Measurements from ENCODE around the gene NRG3.

NRG3 gene

GRCh38 chr10:82609845-82610244 is 734.9 kb downstream of the NRG3 start:
- no peak overlapping the region for H3K4me3 ChIP-seq (ENCODE audit: low read length)
- H3K36me3 ChIP-seq (ENCODE audit: insufficient read depth, low read length), result no peaks in the 10 kb centered on the region
- H3K4me1 ChIP-seq (ENCODE audit: control insufficient read depth, insufficient read depth, low read length), result no peaks in the 10 kb centered on the region
- H3K9ac ChIP-seq (ENCODE audit: low read depth, low read length), result no peak overlapping the region
- H3K9me3 ChIP-seq (replicated peaks; ENCODE audit: low read length), result peaks cover 1% of the 10 kb centered on the region
- H3K27me3 ChIP-seq (ENCODE audit: control insufficient read depth, insufficient read depth, low read length), result no peaks in the 10 kb centered on the region
- H3K4me2 ChIP-seq (ENCODE audit: low read length), result no peak overlapping the region

GRCh38 chr10:82618007-82618406 is 743.0 kb downstream of the NRG3 start:
- H3K36me3 ChIP-seq (ENCODE audit: insufficient read depth, low read length), result no peaks in the 10 kb centered on the region
- H3K9ac ChIP-seq (ENCODE audit: low read depth, low read length), result no peak overlapping the region
- no peak overlapping the region for H3K4me3 ChIP-seq (ENCODE audit: low read length)
- H3K9me3 ChIP-seq (replicated peaks; ENCODE audit: low read length), result peaks cover 3% of the 10 kb centered on the region
- H3K4me2 ChIP-seq (ENCODE audit: low read length), result no peak overlapping the region
- no peaks in the 10 kb centered on the region for H3K27me3 ChIP-seq (ENCODE audit: control insufficient read depth, insufficient read depth, low read length)
- H3K4me1 ChIP-seq (ENCODE audit: control insufficient read depth, insufficient read depth, low read length), result no peaks in the 10 kb centered on the region

- Histone ChIP-seq H3K36me3 (ENCODE audit: insufficient read depth, low read length) (no peaks in the 10 kb centered on the region), H3K4me3 (ENCODE audit: low read length) (no peak overlapping the region), H3K27me3 (ENCODE audit: control insufficient read depth, insufficient read depth, low read length) (no peaks in the 10 kb centered on the region), H3K4me1 (ENCODE audit: control insufficient read depth, insufficient read depth, low read length) (no peaks in the 10 kb centered on the region), H3K9me3 (replicated peaks; ENCODE audit: low read length) (no peaks in the 10 kb centered on the region), H3K9ac (ENCODE audit: low read depth, low read length) (no peak overlapping the region), H3K4me2 (ENCODE audit: low read length) (no peak overlapping the region)
Measured at GRCh38 chr10:82621680-82622079, 746.7 kb downstream of the NRG3 start.

GRCh38 chr10:82622479-82622878 is 747.5 kb downstream of the NRG3 start:
- no peaks in the 10 kb centered on the region for H3K27me3 ChIP-seq (ENCODE audit: control insufficient read depth, insufficient read depth, low read length)
- no peaks in the 10 kb centered on the region for H3K36me3 ChIP-seq (ENCODE audit: insufficient read depth, low read length)
- H3K9me3 ChIP-seq (replicated peaks; ENCODE audit: low read length), result no peaks in the 10 kb centered on the region
- no peak overlapping the region for H3K4me3 ChIP-seq (ENCODE audit: low read length)
- H3K9ac ChIP-seq (ENCODE audit: low read depth, low read length), result no peak overlapping the region
- H3K4me2 ChIP-seq (ENCODE audit: low read length), result no peak overlapping the region
- H3K4me1 ChIP-seq (ENCODE audit: control insufficient read depth, insufficient read depth, low read length), result no peaks in the 10 kb centered on the region

GRCh38 chr10:82625512-82626189 is 750.7 kb downstream of the NRG3 start:
- Histone ChIP-seq H3K9ac (ENCODE audit: low read depth, low read length) (no peak overlapping the region), H3K36me3 (ENCODE audit: insufficient read depth, low read length) (no peaks in the 10 kb centered on the region), H3K4me2 (ENCODE audit: low read length) (no peak overlapping the region), H3K4me3 (ENCODE audit: low read length) (no peak overlapping the region), H3K4me1 (ENCODE audit: control insufficient read depth, insufficient read depth, low read length) (no peaks in the 10 kb centered on the region), H3K27me3 (ENCODE audit: control insufficient read depth, insufficient read depth, low read length) (no peaks in the 10 kb centered on the region), H3K9me3 (replicated peaks; ENCODE audit: low read length) (peaks cover 4% of the 10 kb centered on the region)

GRCh38 chr10:82628373-82628772 is 753.4 kb downstream of the NRG3 start:
- H3K9ac ChIP-seq (ENCODE audit: low read depth, low read length), result no peak overlapping the region
- H3K27me3 ChIP-seq (ENCODE audit: control insufficient read depth, insufficient read depth, low read length), result no peaks in the 10 kb centered on the region
- no peak overlapping the region for H3K4me3 ChIP-seq (ENCODE audit: low read length)
- no peaks in the 10 kb centered on the region for H3K36me3 ChIP-seq (ENCODE audit: insufficient read depth, low read length)
- no peaks in the 10 kb centered on the region for H3K4me1 ChIP-seq (ENCODE audit: control insufficient read depth, insufficient read depth, low read length)
- no peak overlapping the region for H3K4me2 ChIP-seq (ENCODE audit: low read length)
- peaks cover 4% of the 10 kb centered on the region for H3K9me3 ChIP-seq (replicated peaks; ENCODE audit: low read length)

GRCh38 chr10:82643076-82643475 is 768.1 kb downstream of the NRG3 start:
- H3K27me3 ChIP-seq (ENCODE audit: control insufficient read depth, insufficient read depth, low read length), result no peaks in the 10 kb centered on the region
- H3K4me3 ChIP-seq (ENCODE audit: low read length), result no peak overlapping the region
- no peak overlapping the region for H3K9ac ChIP-seq (ENCODE audit: low read depth, low read length)
- H3K4me1 ChIP-seq (ENCODE audit: control insufficient read depth, insufficient read depth, low read length), result no peaks in the 10 kb centered on the region
- no peak overlapping the region for H3K4me2 ChIP-seq (ENCODE audit: low read length)
- H3K36me3 ChIP-seq (ENCODE audit: insufficient read depth, low read length), result no peaks in the 10 kb centered on the region
- H3K9me3 ChIP-seq (replicated peaks; ENCODE audit: low read length), result peaks cover 6% of the 10 kb centered on the region

GRCh38 chr10:82643601-82644000 is 768.6 kb downstream of the NRG3 start:
- no peaks in the 10 kb centered on the region for H3K4me1 ChIP-seq (ENCODE audit: control insufficient read depth, insufficient read depth, low read length)
- peaks cover 6% of the 10 kb centered on the region for H3K9me3 ChIP-seq (replicated peaks; ENCODE audit: low read length)
- no peak overlapping the region for H3K4me2 ChIP-seq (ENCODE audit: low read length)

GRCh38 chr10:82645221-82645620 is 770.2 kb downstream of the NRG3 start:
- Histone ChIP-seq H3K4me2 (ENCODE audit: low read length) (no peak overlapping the region), H3K4me3 (ENCODE audit: low read length) (no peak overlapping the region), H3K36me3 (ENCODE audit: insufficient read depth, low read length) (no peaks in the 10 kb centered on the region), H3K27me3 (ENCODE audit: control insufficient read depth, insufficient read depth, low read length) (no peaks in the 10 kb centered on the region), H3K9ac (ENCODE audit: low read depth, low read length) (no peak overlapping the region), H3K9me3 (replicated peaks; ENCODE audit: low read length) (peaks cover 6% of the 10 kb centered on the region), H3K4me1 (ENCODE audit: control insufficient read depth, insufficient read depth, low read length) (no peaks in the 10 kb centered on the region)

More at GRCh38 chr10:82643601-82644000, 768.6 kb downstream of the NRG3 start:
- Histone ChIP-seq H3K36me3 (ENCODE audit: insufficient read depth, low read length) (no peaks in the 10 kb centered on the region), H3K4me3 (ENCODE audit: low read length) (no peak overlapping the region), H3K27me3 (ENCODE audit: control insufficient read depth, insufficient read depth, low read length) (no peaks in the 10 kb centered on the region), H3K9ac (ENCODE audit: low read depth, low read length) (no peak overlapping the region)

GRCh38 chr10:82653244-82654155 is 778.5 kb downstream of the NRG3 start:
- no peak overlapping the region for H3K4me2 ChIP-seq (ENCODE audit: low read length)
- H3K4me1 ChIP-seq (ENCODE audit: control insufficient read depth, insufficient read depth, low read length), result no peaks in the 10 kb centered on the region
- no peak overlapping the region for H3K9ac ChIP-seq (ENCODE audit: low read depth, low read length)
- H3K27me3 ChIP-seq (ENCODE audit: control insufficient read depth, insufficient read depth, low read length), result no peaks in the 10 kb centered on the region
- no peak overlapping the region for H3K4me3 ChIP-seq (ENCODE audit: low read length)
- peaks cover 6% of the 10 kb centered on the region for H3K9me3 ChIP-seq (replicated peaks; ENCODE audit: low read length)
- H3K36me3 ChIP-seq (ENCODE audit: insufficient read depth, low read length), result no peaks in the 10 kb centered on the region

- H3K4me3 ChIP-seq (ENCODE audit: low read length), result no peak overlapping the region
- H3K4me1 ChIP-seq (ENCODE audit: control insufficient read depth, insufficient read depth, low read length), result no peaks in the 10 kb centered on the region
- peaks cover 3% of the 10 kb centered on the region for H3K9me3 ChIP-seq (replicated peaks; ENCODE audit: low read length)
- H3K9ac ChIP-seq (ENCODE audit: low read depth, low read length), result no peak overlapping the region
- no peaks in the 10 kb centered on the region for H3K27me3 ChIP-seq (ENCODE audit: control insufficient read depth, insufficient read depth, low read length)
- H3K4me2 ChIP-seq (ENCODE audit: low read length), result no peak overlapping the region
- H3K36me3 ChIP-seq (ENCODE audit: insufficient read depth, low read length), result no peaks in the 10 kb centered on the region
Measured at GRCh38 chr10:82660205-82660604, 785.2 kb downstream of the NRG3 start.

Measured in skeletal muscle satellite cell (primary cell).